CD4-positive, alpha-beta T cell treated with Interleukin-4 for 4 hours (primary cell): ENCODE measurements around the gene ARHGEF16.

Experiments
- DNase-seq: peaks from one replicate; pipeline ENCODE4 v3.0.0-alpha.2; 2020

ARHGEF16 gene

GRCh38 chr1:3504151-3504821 lies 49.8 kb downstream of the ARHGEF16 start:
- no peak for DNase-seq

GRCh38 chr1:3504822-3505153 lies 50.3 kb downstream of the ARHGEF16 start:
- no peak for DNase-seq

- no peak for DNase-seq
Measured at GRCh38 chr1:3505161-3505560, 50.7 kb downstream of the ARHGEF16 start.

- DNase-seq: no peak
Measured at GRCh38 chr1:3506041-3506440, 51.6 kb downstream of the ARHGEF16 start.

- no peak for DNase-seq
Measured at GRCh38 chr1:3506943-3507342, 52.5 kb downstream of the ARHGEF16 start.

GRCh38 chr1:3507636-3508275 lies 53.3 kb downstream of the ARHGEF16 start:
- DNase-seq: no peak

GRCh38 chr1:3508757-3509415 lies 54.4 kb downstream of the ARHGEF16 start:
- DNase-seq: no peak

GRCh38 chr1:3509721-3510120 lies 55.3 kb downstream of the ARHGEF16 start:
- no peak for DNase-seq

GRCh38 chr1:3510136-3510955 lies 55.9 kb downstream of the ARHGEF16 start:
- DNase-seq: no peak

GRCh38 chr1:3510956-3511250 lies 56.4 kb downstream of the ARHGEF16 start:
- DNase-seq: no peak

- no peak for DNase-seq
Measured at GRCh38 chr1:3511306-3511705, 56.8 kb downstream of the ARHGEF16 start.

- no peak for DNase-seq
Measured at GRCh38 chr1:3511856-3512255, 57.4 kb downstream of the ARHGEF16 start.

- no peak for DNase-seq
Measured at GRCh38 chr1:3514404-3514803, 59.9 kb downstream of the ARHGEF16 start.

GRCh38 chr1:3515272-3515671 lies 60.8 kb downstream of the ARHGEF16 start:
- no peak for DNase-seq

GRCh38 chr1:3515774-3516480 lies 61.5 kb downstream of the ARHGEF16 start:
- DNase-seq: no peak

- DNase-seq: no peak
Measured at GRCh38 chr1:3516481-3516869, 62.0 kb downstream of the ARHGEF16 start.

GRCh38 chr1:3516911-3517675 lies 62.6 kb downstream of the ARHGEF16 start:
- no peak for DNase-seq

GRCh38 chr1:3518256-3518655 lies 63.8 kb downstream of the ARHGEF16 start:
- no peak for DNase-seq

GRCh38 chr1:3518756-3519155 lies 64.3 kb downstream of the ARHGEF16 start:
- DNase-seq: no peak

- no peak for DNase-seq
Measured at GRCh38 chr1:3519301-3519885, 64.9 kb downstream of the ARHGEF16 start.

GRCh38 chr1:3520419-3521378 lies 66.2 kb downstream of the ARHGEF16 start:
- no peak for DNase-seq
